Stimulated activated CD8-positive, alpha-beta memory T cell treated with anti-CD3 and anti-CD28 coated beads, Interleukin-15, amount 100 ng/mL, for 1 hour (primary cell): ENCODE measurements around the gene CCL21.
"Not testable (repeated sequence)": the region's sequence is repeated elsewhere in the genome, so short reads cannot be mapped to it uniquely, and the experiment has no call there.

Experiments
- DNase-seq: peaks from one replicate; pipeline ENCODE4 v3.0.0-alpha.2; 2020; ENCODE audit warnings: low read depth

CCL21 gene

DNA sequence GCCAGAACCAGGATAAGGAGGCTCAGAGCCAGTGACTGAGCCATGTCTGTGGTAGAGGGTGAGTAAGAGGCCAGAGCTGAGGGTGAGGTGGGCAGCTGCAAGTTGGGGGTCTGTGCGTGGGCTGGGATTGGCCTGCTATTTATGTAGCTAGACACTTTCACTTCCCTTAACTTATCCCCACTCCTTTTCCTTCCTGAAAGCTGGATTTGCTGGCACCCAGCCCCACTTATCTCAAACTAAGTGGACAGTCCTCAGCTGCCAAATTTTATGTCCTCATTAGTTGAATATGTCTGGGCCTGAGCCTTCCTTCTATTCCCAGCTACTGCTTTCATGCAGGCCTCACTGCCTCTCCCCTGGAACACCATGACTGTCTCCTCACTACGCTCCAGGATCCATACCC, at the start of gene CCL21:
TSS of gene CCL21 (minus strand) at position 114 of the 400 bp plus-strand sequence. CDS start at position 44, 70 bp downstream.
- DNase-seq, result no peak

GRCh38 chr9:34759432-34760134, 49.6 kb upstream of the CCL21 start:
- DNase-seq, result no peak

- not testable (repeated sequence) for DNase-seq
Measured at GRCh38 chr9:34750320-34750719, 40.4 kb upstream of the CCL21 start.

DNA sequence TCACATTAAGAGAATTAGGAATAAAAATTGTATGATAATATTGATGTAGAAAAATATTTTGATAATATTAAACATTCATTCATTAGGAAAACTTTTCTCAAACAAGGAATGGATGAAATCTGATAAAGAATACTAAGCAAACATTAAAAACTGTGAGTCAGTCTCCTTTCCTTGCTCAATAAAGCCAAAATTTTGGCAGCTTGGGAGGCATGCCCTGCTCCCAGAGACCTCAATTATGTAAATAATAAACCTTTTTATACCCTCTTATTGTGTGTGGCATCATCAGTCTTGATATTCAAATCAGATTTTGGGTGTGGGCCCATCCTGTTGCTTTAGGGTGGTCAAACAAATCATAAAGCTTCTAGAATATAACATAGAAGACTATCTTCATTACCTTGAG, 36.6 kb upstream of the CCL21 start:
- no peak for DNase-seq

DNA sequence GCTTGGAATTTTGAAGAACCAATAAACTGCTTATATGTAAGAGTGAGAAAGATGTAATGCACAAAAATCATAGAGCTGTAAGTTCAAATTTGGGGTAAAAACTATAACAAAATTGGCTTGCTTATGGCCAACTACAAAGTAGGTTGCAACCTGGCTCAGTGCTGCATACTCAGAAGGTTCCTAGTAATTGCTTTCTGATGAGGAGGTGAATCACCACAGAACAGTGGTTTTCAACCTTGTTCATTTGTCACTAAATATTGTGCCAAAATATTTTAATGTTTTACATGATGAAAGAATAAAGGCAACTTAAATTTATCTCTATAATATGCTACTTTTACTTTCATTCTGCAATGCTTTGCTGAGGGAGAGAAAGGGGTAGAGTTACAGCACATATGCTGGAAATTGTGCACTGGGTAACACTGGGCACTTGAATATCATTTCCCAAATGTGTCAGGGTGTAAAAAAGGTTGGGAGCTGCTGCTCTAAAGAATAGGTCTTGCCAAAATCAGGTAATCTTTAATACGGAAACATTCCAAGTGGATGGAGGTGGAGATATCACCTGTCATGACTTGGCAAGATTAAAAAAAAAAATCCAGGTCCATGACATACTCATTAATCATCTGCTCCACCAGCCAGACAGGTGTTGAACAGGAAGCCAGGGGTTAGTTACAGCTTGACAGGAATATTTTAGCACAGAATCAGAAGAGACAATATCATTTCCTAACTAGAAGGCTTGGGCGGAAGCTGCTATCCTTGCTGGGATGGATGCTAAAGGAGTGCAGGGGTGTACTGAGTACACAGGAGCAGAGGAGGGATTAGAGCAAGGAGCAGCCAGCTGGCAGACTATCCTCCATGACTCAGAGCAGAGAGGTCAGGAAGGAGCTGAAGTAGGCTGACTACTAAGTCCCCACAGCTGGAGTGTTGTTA, 34.6 kb upstream of the CCL21 start:
- no peak for DNase-seq

GRCh38 chr9:34742710-34743109, 32.8 kb upstream of the CCL21 start:
- DNase-seq, result no peak

GRCh38 chr9:34741628-34742027, 31.7 kb upstream of the CCL21 start:
- no peak for DNase-seq

DNA sequence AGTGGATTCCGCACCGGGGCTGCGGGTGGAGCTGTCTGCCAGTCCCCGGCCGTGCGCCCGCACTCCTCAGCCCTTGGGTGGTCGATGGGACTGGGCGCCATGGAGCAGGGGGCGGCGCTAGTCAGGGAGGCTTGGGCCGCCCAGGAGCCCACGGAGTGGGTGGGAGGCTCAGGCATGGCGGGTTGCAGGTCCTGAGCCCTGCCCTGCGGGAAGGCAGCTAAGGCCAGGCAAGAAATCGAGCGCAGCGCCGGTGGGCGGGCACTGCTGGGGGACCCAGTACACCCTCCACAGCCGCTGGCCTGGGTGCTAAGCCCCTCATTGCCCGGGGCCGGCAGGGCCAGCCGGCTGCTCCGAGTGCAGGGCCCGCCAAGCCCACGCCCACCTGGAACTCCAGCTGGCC, 30.2 kb upstream of the CCL21 start:
- DNase-seq, result not testable (repeated sequence)

DNA sequence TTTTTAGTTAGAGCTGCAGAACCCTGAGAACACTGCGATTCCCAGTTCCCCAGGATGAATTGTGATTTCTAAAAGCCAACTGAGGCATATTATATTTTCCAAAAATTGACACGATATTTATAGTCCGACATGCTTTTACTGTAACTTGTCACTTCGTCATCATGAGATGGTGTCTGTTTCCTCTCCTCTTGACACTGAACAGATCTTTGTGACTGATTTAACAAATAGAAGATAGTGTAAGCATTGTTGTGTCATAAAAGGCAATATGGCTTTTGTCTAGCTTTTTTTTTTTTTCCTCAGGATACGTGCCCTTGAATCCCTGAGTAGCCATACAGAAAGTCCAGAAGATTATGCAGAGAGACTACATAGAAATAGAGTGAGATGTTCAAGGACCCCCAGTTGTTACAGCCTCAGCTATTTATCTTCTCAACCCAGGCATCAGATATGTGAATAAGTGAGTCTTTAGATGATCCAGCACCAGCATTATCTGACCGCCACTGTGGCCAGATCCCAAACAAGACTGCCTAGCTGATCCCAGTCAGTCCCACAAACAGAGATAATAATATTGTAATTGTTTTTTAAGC, 27.8 kb upstream of the CCL21 start:
- no peak for DNase-seq

DNA sequence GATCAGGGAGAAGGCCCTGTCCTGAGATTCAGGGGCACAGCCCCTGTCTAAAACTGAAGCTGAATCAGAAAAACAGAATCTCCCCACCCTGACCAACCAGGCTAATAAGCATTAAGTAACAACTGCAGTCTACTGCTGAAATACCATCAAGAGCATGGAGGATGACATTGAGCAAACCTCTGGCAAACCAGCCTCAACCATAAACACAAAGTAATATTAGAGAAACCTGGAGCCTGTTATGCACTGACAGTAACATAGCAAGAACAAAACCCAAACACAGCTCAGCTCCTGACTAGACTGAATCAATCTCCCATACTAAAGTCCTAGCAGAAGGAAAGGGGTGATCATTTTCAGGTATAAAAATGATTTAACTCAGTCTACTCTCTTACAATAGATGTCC, 24.8 kb upstream of the CCL21 start:
- DNase-seq, result no peak

DNA sequence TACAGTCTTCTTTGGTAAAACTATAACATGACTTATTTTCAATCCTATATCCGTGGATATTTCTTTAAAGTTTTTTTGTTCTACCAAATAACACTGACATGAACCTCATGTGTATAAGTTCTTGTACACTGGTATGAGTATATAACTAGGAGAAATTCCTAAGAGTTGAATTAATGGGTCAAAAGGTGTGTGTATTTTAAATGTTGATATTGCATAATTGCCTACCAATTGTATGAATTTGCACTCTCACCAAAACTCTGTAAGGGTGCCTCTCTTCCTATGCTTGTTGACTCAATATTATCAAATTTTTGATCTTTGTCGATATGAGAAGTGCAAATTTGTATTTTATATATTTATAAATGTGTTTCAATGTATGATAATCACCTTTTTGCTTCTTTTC, 22.9 kb upstream of the CCL21 start:
- no peak for DNase-seq

DNA sequence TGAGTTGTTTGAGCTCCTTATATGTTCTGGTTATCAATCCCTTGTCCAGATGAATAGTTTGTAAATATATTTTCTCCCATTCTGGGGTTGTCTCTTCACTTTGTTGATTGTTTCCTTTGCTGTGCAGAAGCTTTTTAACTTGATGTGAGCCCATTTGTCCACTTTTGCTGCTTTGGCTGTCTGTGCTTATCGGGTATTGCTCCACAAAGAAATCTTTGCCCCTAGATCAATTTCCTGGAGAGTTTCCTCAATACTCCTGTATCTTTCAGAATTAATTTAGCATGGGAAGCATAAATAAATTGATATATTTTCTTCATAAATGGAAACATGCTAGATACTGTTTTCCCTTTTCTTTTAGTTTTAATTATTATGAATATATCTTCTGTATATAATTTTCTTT, 22.5 kb upstream of the CCL21 start:
- no peak for DNase-seq

DNA sequence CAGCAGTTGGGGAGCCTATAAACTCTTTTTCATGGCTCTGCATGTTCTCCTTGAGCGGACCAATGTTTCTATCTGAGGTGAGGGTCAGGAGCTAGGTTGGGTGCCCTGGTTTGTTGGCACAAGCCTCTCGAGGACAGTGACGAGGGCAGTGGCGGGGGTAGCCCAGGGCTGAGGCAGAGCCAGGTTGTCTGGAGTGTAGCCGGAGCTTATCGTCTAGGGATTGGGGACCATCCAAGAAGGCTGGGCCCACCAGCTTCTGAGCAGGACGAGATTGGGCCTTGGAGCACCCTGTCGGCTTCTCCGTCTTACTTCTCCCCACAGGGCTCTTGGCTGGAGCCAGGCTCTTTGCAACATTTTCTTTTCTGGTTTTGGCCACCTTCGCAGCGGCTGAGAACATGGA, 13.2 kb upstream of the CCL21 start:
- DNase-seq, result no peak

DNA sequence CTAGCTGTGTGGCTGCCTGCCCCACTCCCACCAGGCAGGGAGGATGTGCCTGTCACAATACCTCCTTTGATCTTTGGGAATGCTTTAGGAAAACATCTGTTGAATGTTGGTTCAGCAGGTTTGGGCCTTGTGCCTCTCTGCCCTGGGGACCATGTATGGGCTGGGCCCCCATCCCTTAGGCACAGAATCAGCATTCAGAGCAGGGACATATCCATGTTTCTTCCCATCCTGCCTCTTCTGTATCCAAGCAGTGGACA, 9.8 kb upstream of the CCL21 start:
- DNase-seq, result not testable (repeated sequence)

GRCh38 chr9:34719021-34719768, 9.3 kb upstream of the CCL21 start:
- no peak for DNase-seq

- no peak for DNase-seq
Measured at GRCh38 chr9:34717996-34718614, 8.2 kb upstream of the CCL21 start.

DNA sequence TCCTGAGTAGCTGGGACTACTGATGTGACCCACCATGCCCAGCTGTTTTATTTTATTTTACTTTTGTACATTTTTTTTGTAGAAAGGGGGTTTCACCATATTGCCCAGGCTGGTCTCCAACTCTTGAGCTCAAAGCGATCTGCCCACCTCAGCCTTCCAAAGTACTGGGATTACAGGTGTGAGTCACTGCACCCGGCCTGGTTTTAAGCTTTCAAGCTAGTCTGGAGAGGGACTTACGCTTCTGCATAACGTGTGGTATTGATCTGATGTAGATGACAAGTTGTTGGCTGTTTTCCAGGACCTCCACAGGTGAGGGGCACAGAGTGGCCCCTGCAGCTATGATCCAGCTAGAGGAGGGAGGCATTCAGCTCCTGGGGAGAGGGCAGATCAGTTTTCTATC, 6.8 kb upstream of the CCL21 start:
- DNase-seq, result no peak

- DNase-seq, result no peak
Measured at GRCh38 chr9:34715639-34716215, 5.8 kb upstream of the CCL21 start.

- DNase-seq, result no peak
Measured at GRCh38 chr9:34714007-34714406, 4.1 kb upstream of the CCL21 start.

GRCh38 chr9:34712140-34712539, 2.2 kb upstream of the CCL21 start:
- DNase-seq, result no peak

- DNase-seq, result no peak
Measured at GRCh38 chr9:34709196-34709978, 549 bp downstream of the CCL21 start.
